Transverse colon (tissue), 4 donors: ENCODE results near the gene GRAMD2B. TPM values are rescaled to one million over a fixed set of nuclear protein-coding genes. Genes with fewer than 3 reads are reported as not detected.
A peak's percentile ranks its signal among the peaks of the same experiment; 100 is the strongest.

Experiments used
- DNase-seq: peaks from one replicate; pipeline ENCODE4 v3.0.0-alpha.2; 2019
- H3K27ac ChIP-seq, 4 donors: fragments of 200-600 bp; sonication (generic); 2 replicates each; pipeline ENCODE4 v1.5.1; 2016 to 2018; ENCODE audit warnings: inconsistent platforms in 4 of 4
- H3K27me3 ChIP-seq: fragments of 200-600 bp; sonication (generic); 2 replicates; pipeline ENCODE4 v1.5.1; 2017; ENCODE audit warnings: inconsistent platforms
- H3K36me3 ChIP-seq, 4 donors: fragments of 200-600 bp; sonication (generic); 2 replicates each; pipeline ENCODE4 v1.5.1; 2017 to 2019; ENCODE audit warnings: inconsistent platforms in 4 of 4
- H3K4me1 ChIP-seq, 4 donors: fragments of 200-600 bp; sonication (generic); 2 replicates each; pipeline ENCODE4 v1.5.1; 2017 to 2020; ENCODE audit warnings: inconsistent platforms in 4 of 4
- H3K4me3 ChIP-seq, 4 donors: fragments of 200-600 bp; sonication (generic); 1 replicate in 1 of 4; 2 replicates in 3 of 4; pipeline versions ENCODE4 v1.5.1 to v1.6.1; 2017 to 2019; ENCODE audit warnings: inconsistent platforms in 4 of 4
- H3K9me3 ChIP-seq, 2 donors: fragments of 200-600 bp; sonication (generic); 2 replicates each; pipeline ENCODE4 v1.5.1; 2017 to 2019; ENCODE audit warnings: inconsistent platforms in 2 of 2
- CTCF ChIP-seq, 5 experiments: fragments of 200-600 bp in 3 of 5; fragments of 450-650 bp in 2 of 5; sonication (generic) in 3 of 5; IDR thresholded peaks; 1 replicate in 2 of 5; 2 replicates in 3 of 5; pipeline ENCODE4 v1.5.1; 2016 to 2017; ENCODE audit warnings: antibody characterized with exemption in 5 of 5, inconsistent platforms in 3 of 5, mild to moderate bottlenecking in 2 of 5, moderate library complexity in 1 of 5
- EP300 ChIP-seq: sonication (generic); formaldehyde crosslinking; IDR thresholded peaks from one replicate; pipeline ENCODE4 v1.6.1; 2017; ENCODE audit warnings: antibody characterized with exemption, low read depth
- POLR2A ChIP-seq: fragments of 450-650 bp; IDR thresholded peaks from one replicate; pipeline ENCODE4 v1.6.1; 2016; ENCODE audit warnings: antibody characterized with exemption, mild to moderate bottlenecking, moderate library complexity
- POLR2AphosphoS5 ChIP-seq, 3 donors: sonication (generic); formaldehyde crosslinking; IDR thresholded peaks; one replicate each; pipeline ENCODE4 v1.6.1; 2016; ENCODE audit warnings: antibody characterized with exemption in 3 of 3
- WGBS, 2 donors: methylation state at CpG; one replicate each; pipeline ENCODE4 v1.1.5; 2018; ENCODE audit warnings: low coverage in 1 of 2; 5-methylcytosine and 5-hydroxymethylcytosine counted together
- in situ Hi-C, 4 donors: fragments of 200-750 bp; cut with MboI; loops; one replicate each; pipeline versions ENCODE4 v1.15.0 to v1.15.1; 2017; ENCODE audit warnings: low sequenced_read_pairs in 3 of 4, low pct_ligation_motif_present in 1 of 4, low pct_unique_long_range_greater_than_20kb in 1 of 4
- intact Hi-C: fragments of 100-400 bp; cut with DNase I; formaldehyde crosslinking; loops from one replicate; pipeline ENCODE4 v1.15.1; 2023; ENCODE audit warnings: low total_unique reads
- total RNA-seq, 4 donors: library from RNA; depleted of rRNA; stranded (reverse); fragments of >200 nt; gene quantifications; one replicate each; pipeline ENCODE4 v1.1.0, GENCODE V29; 2016

The GRAMD2B gene
- total RNA-seq, 4 donors from 2014 or later: 93.9 to 191 (median 161) TPM

- no peak overlapping the region for H3K27ac ChIP-seq
- no peak for TF ChIP-seq POLR2A
- no peak for TF ChIP-seq POLR2AphosphoS5 (IDR thresholded peaks at IDR 0.05)
- no peak for TF ChIP-seq EP300
- TF ChIP-seq CTCF (IDR thresholded peaks at IDR 0.05): no peak
- intact Hi-C loops (no loop called here), in situ Hi-C loops (no loop called here)
- H3K4me1 ChIP-seq: peaks cover 0 to 18% (median 3%) of the 10 kb centered on the region in 4 donors
- WGBS, 2 donors: 95 to 100% methylated on average over 1 of the region's 1 CpG
- no peaks in the 10 kb centered on the region for H3K27me3 ChIP-seq
- H3K4me3 ChIP-seq: no peak overlapping the region
- no peak for DNase-seq
- no peaks in the 10 kb centered on the region for H3K36me3 ChIP-seq
- H3K9me3 ChIP-seq: no peaks in the 10 kb centered on the region
Observed at GRCh38 chr5:126511961-126512360, 88.8 kb downstream of the GRAMD2B start.

GRCh38 chr5:126512451-126512850 is 89.2 kb downstream of the GRAMD2B start:
- Histone ChIP-seq H3K36me3 (no peaks in the 10 kb centered on the region), H3K9me3 (no peaks in the 10 kb centered on the region), H3K4me3 (no peak overlapping the region), H3K4me1 (peaks cover 0 to 18% (median 3%) of the 10 kb centered on the region in 4 donors), H3K27me3 (no peaks in the 10 kb centered on the region), H3K27ac (peak overlapping the region in 2 of 4 donors; percentile 45 to 52)
- TF ChIP-seq CTCF (IDR thresholded peaks at IDR 0.05) (no peak), POLR2AphosphoS5 (IDR thresholded peaks at IDR 0.05) (no peak), EP300 (no peak), POLR2A (no peak)
- in situ Hi-C loops: no loop called here
- intact Hi-C loops: no loop called here
- 87 to 93% methylated on average over 3 of the region's 3 CpGs for WGBS, 2 donors
- no peak for DNase-seq

GRCh38 chr5:126513302-126513701 is 90.1 kb downstream of the GRAMD2B start:
- no peak for TF ChIP-seq EP300
- peak overlapping the region; percentile 35 to 52 (median 44) for H3K27ac ChIP-seq
- in situ Hi-C loops: no loop called here

GRCh38 chr5:126513703-126514102 is 90.5 kb downstream of the GRAMD2B start:
- H3K27ac ChIP-seq: peak overlapping the region; percentile 35 to 52 (median 44)
- in situ Hi-C loops: no loop called here

More at GRCh38 chr5:126513302-126513701, 90.1 kb downstream of the GRAMD2B start:
- 93 to 95% methylated on average over 2 of the region's 2 CpGs for WGBS, 2 donors
- Histone ChIP-seq H3K27me3 (no peaks in the 10 kb centered on the region), H3K9me3 (no peaks in the 10 kb centered on the region), H3K36me3 (no peaks in the 10 kb centered on the region), H3K4me1 (peaks cover 0 to 14% (median 3%) of the 10 kb centered on the region in 4 donors), H3K4me3 (no peak overlapping the region)
- no peak for DNase-seq
- intact Hi-C loops: no loop called here

More at GRCh38 chr5:126513703-126514102, 90.5 kb downstream of the GRAMD2B start:
- Histone ChIP-seq H3K4me1 (peaks cover 0 to 10% (median 3%) of the 10 kb centered on the region in 4 donors), H3K36me3 (no peaks in the 10 kb centered on the region), H3K4me3 (no peak overlapping the region), H3K9me3 (no peaks in the 10 kb centered on the region), H3K27me3 (no peaks in the 10 kb centered on the region)
- intact Hi-C loops: no loop called here
- no peak for TF ChIP-seq POLR2AphosphoS5 (IDR thresholded peaks at IDR 0.05)
- TF ChIP-seq CTCF (IDR thresholded peaks at IDR 0.05): no peak
- no peak for TF ChIP-seq POLR2A
- no peak for TF ChIP-seq EP300
- DNase-seq: no peak
- WGBS, 2 donors: 68 to 83% methylated on average over 4 of the region's 4 CpGs
